ENCODE data around the gene SNAP23. TPM values are rescaled to one million over a fixed set of nuclear protein-coding genes. Genes with fewer than 3 reads are reported as not detected.
A peak's percentile ranks its signal among the peaks of the same experiment; 100 is the strongest.

SNAP23 gene
- 69.6 and 96.3 TPM in 2 replicates for total RNA-seq (ENCODE audit: low replicate concordance)

- no peaks in the 10 kb centered on the region for H3K36me3 ChIP-seq
- peak; percentile 96 for DNase-seq (ENCODE audit: low spot score)
- peak within 1 kb of the TSS; percentile 85 for H2AFZ ChIP-seq (replicated peaks)
- Mint-ChIP-seq H3K27ac (peak within 1 kb of the TSS; percentile 65), H3K36me3 (no peaks in the 10 kb centered on the region), H3K27me3 (ENCODE audit: insufficient read depth, low read depth) (peaks cover 2% of the 10 kb centered on the region), H3K4me3 (peak within 1 kb of the TSS; percentile 98), H3K9me3 (no peaks in the 10 kb centered on the region), H3K4me1 (peaks cover 27% of the 10 kb centered on the region)
- TF ChIP-seq EZH2 (IDR thresholded peaks at IDR 0.05): no peak
- TF ChIP-seq EZH2phosphoT487 (IDR thresholded peaks at IDR 0.05): no peak
- TF ChIP-seq CTCF (IDR thresholded peaks at IDR 0.05): no peak
- H4K20me1 ChIP-seq (ENCODE audit: low read depth): peaks cover 2% of the 10 kb centered on the region
- H3K27me3 ChIP-seq: no peaks in the 10 kb centered on the region
- H3K79me2 ChIP-seq (ENCODE audit: low read depth): peaks cover 48% of the 10 kb centered on the region
- peak within 1 kb of the TSS; percentile 76 for H3K4me3 ChIP-seq
- H3K9ac ChIP-seq: peak within 1 kb of the TSS; percentile 65
- peaks cover 17% of the 10 kb centered on the region for H3F3A ChIP-seq (ENCODE audit: low read depth)
- H3K4me2 ChIP-seq: peak within 1 kb of the TSS; percentile 91
- peak within 1 kb of the TSS; percentile 38 for H3K27ac ChIP-seq
- peaks cover 10% of the 10 kb centered on the region for H3K4me1 ChIP-seq
- no peaks in the 10 kb centered on the region for H3K9me3 ChIP-seq (ENCODE audit: low read depth)
Observed at GRCh38 chr15:42495361-42496212, at the start of gene SNAP23. SNAP23 (plus strand) TSS chr15:42495634; CDS start chr15:42511847, 16,213 bp downstream.

DNA sequence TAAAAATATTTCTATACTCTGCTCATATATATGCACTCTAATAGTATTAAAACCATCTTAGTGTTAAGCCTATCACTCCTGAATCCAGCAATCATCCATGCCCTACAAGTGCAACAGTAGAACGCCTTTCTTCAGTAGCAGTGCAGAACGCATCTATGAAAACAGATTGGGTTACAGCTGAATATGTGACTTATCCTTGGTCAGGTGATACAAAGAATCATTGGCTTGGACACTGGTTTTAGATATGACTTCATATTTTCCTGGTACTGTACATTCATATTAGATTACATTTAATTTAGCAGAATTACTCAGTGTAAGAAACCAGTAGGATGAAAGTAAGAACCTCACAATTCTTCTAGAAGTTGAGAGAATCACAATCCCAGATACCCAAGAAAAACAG is 47.8 kb upstream of the SNAP23 start:
- H3K36me3 ChIP-seq: peaks cover 4% of the 10 kb centered on the region
- no peaks in the 10 kb centered on the region for H3K4me1 Mint-ChIP-seq
- no peak overlapping the region for H2AFZ ChIP-seq (replicated peaks)
- no peak for DNase-seq (ENCODE audit: low spot score)
- H3F3A ChIP-seq (ENCODE audit: low read depth): no peaks in the 10 kb centered on the region
- peaks cover 40% of the 10 kb centered on the region for H3K36me3 Mint-ChIP-seq
- H3K4me1 ChIP-seq: no peaks in the 10 kb centered on the region
- H3K27me3 ChIP-seq: no peaks in the 10 kb centered on the region
- H3K4me2 ChIP-seq: no peak overlapping the region
- peaks cover 9% of the 10 kb centered on the region for H4K20me1 ChIP-seq (ENCODE audit: low read depth)
- no peaks in the 10 kb centered on the region for H3K27me3 Mint-ChIP-seq (ENCODE audit: insufficient read depth, low read depth)
- TF ChIP-seq EZH2 (IDR thresholded peaks at IDR 0.05) (no peak), EZH2phosphoT487 (IDR thresholded peaks at IDR 0.05) (no peak), CTCF (IDR thresholded peaks at IDR 0.05) (no peak)
- H3K79me2 ChIP-seq (ENCODE audit: low read depth): peaks cover 8% of the 10 kb centered on the region
- no peak overlapping the region for H3K27ac ChIP-seq
- no peaks in the 10 kb centered on the region for H3K9me3 Mint-ChIP-seq
- no peak overlapping the region for H3K9ac ChIP-seq
- H3K4me3 ChIP-seq: no peak overlapping the region
- H3K9me3 ChIP-seq (ENCODE audit: low read depth): no peaks in the 10 kb centered on the region
- H3K4me3 Mint-ChIP-seq: no peak overlapping the region
- no peak overlapping the region for H3K27ac Mint-ChIP-seq

- Mint-ChIP-seq H3K36me3 (peaks cover 40% of the 10 kb centered on the region), H3K27me3 (ENCODE audit: insufficient read depth, low read depth) (no peaks in the 10 kb centered on the region), H3K4me3 (no peak overlapping the region), H3K9me3 (no peaks in the 10 kb centered on the region), H3K27ac (no peak overlapping the region), H3K4me1 (no peaks in the 10 kb centered on the region)
- Histone ChIP-seq H3K27ac (no peak overlapping the region), H3K4me2 (no peak overlapping the region), H3K79me2 (ENCODE audit: low read depth) (peaks cover 8% of the 10 kb centered on the region), H3K9ac (no peak overlapping the region), H3K36me3 (peaks cover 4% of the 10 kb centered on the region), H4K20me1 (ENCODE audit: low read depth) (peaks cover 9% of the 10 kb centered on the region), H3K27me3 (no peaks in the 10 kb centered on the region), H3K9me3 (ENCODE audit: low read depth) (no peaks in the 10 kb centered on the region), H3F3A (ENCODE audit: low read depth) (no peaks in the 10 kb centered on the region), H3K4me3 (no peak overlapping the region), H2AFZ (replicated peaks) (no peak overlapping the region), H3K4me1 (no peaks in the 10 kb centered on the region)
- no peak for DNase-seq (ENCODE audit: low spot score)
- TF ChIP-seq EZH2 (IDR thresholded peaks at IDR 0.05): no peak
- no peak for TF ChIP-seq EZH2phosphoT487 (IDR thresholded peaks at IDR 0.05)
- TF ChIP-seq CTCF (IDR thresholded peaks at IDR 0.05): no peak
Observed at GRCh38 chr15:42448281-42448680, 47.2 kb upstream of the SNAP23 start.
